Measurements from ENCODE around the gene PRPF18. TPM values are rescaled to one million over a fixed set of nuclear protein-coding genes. Genes with fewer than 3 reads are reported as not detected.

Gene PRPF18
- total RNA-seq, 1 experiment from 2014 or later, result 31.0 TPM

- no peak overlapping the region for H3K27ac ChIP-seq
- DNase-seq, result peak; percentile 49 to 72
- no peak overlapping the region for H3K4me3 ChIP-seq
- 0 out of 2 replicates have a peak, but pooled peaks cover 3% of the 10 kb centered on the region for H3K4me1 ChIP-seq
- H3K9me3 ChIP-seq (replicated peaks), result no peaks in the 10 kb centered on the region
- H3K36me3 ChIP-seq, result no peaks in the 10 kb centered on the region
- no peaks in the 10 kb centered on the region for H3K27me3 ChIP-seq
Measured at GRCh38 chr10:13659887-13660550, 73.3 kb downstream of the PRPF18 start.

- Histone ChIP-seq H3K36me3 (0 out of 2 replicates have a peak, but pooled peaks cover 1% of the 10 kb centered on the region), H3K4me3 (no peak overlapping the region), H3K9me3 (replicated peaks) (no peaks in the 10 kb centered on the region), H3K27ac (no peak overlapping the region), H3K4me1 (0 out of 2 replicates have a peak, but pooled peaks cover 3% of the 10 kb centered on the region), H3K27me3 (no peaks in the 10 kb centered on the region)
- DNase-seq, result no peak
Measured at GRCh38 chr10:13660551-13660920, 73.8 kb downstream of the PRPF18 start.

DNA sequence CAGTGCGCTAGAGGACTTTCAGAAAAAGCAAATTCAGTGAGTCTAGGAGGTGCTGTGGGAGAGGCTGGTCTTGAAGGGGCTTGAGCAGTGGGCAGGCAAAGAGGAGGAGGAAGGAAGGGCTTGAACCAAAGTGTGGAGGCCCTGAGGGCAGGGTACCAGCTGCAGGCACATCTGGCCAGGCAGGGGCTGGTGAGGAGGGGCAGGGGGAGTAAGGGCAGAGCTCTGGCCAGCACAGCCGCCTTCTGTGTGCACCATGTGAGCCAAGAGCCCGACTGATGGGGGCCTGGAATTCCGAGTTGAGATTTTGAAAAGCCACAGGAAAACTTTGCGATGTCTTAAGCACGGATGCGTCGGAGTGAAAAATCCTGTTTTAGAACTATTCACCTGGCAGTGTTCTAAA is 74.5 kb downstream of the PRPF18 start:
- no peak overlapping the region for H3K27ac ChIP-seq
- H3K4me1 ChIP-seq, result 0 out of 2 replicates have a peak, but pooled peaks cover 3% of the 10 kb centered on the region
- H3K4me3 ChIP-seq, result no peak overlapping the region
- H3K36me3 ChIP-seq, result peaks cover 6% of the 10 kb centered on the region; the same call in 1 of the 2 replicates
- no peaks in the 10 kb centered on the region for H3K9me3 ChIP-seq (replicated peaks)
- no peak for DNase-seq
- no peaks in the 10 kb centered on the region for H3K27me3 ChIP-seq

DNA sequence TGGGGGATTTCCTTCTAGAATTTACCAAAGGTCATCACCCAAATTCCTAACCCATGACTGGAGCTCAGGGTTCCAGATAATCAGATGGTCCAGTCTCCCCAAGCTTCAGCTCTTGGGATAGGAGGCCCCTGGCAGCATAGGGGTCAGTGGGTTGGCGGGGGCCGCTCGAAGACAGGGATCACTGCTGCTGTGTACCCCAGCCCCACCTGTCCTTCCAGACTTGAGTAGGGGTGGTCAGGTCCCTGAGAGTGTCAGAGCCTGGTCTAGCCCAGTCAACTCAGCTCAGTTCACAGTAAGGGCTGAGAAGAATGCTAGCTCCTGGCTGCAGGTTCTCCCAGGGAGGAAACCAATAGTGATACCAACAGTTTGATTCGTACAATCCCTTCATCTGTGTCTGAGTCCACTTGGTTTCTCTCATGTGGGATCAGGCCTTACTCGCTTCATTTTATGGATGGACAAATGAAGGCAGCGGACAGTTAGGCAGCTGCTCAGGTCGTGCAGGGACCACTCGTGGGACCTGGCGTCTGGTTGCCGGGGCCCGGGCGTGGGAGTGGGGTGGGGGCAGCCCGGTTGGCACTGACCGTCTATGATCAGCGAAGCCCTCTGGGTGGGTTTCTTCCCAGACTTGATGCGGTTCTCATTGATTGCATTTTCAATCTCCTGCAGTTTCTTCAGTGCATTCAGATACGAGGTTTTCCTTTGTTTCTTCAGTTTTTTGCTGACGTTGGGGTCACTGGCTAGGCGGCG is 78.9 kb downstream of the PRPF18 start:
- Histone ChIP-seq H3K36me3 (peaks cover 6% of the 10 kb centered on the region), H3K4me3 (no peak overlapping the region), H3K27me3 (no peaks in the 10 kb centered on the region), H3K27ac (no peak overlapping the region), H3K9me3 (replicated peaks) (no peaks in the 10 kb centered on the region), H3K4me1 (no peaks in the 10 kb centered on the region)
- no peak for DNase-seq

- Histone ChIP-seq H3K27ac (no peak overlapping the region), H3K9me3 (replicated peaks) (no peaks in the 10 kb centered on the region), H3K27me3 (no peaks in the 10 kb centered on the region), H3K4me3 (no peak overlapping the region), H3K36me3 (peaks cover 6% of the 10 kb centered on the region), H3K4me1 (peaks cover 6% of the 10 kb centered on the region; the same call in 1 of the 2 replicates)
- peak in 1 of 2 experiments; percentile 20 for DNase-seq
Measured at GRCh38 chr10:13668126-13668525, 81.4 kb downstream of the PRPF18 start.

GRCh38 chr10:13669182-13669855 is 82.6 kb downstream of the PRPF18 start:
- H3K4me1 ChIP-seq, result peaks cover 8% of the 10 kb centered on the region; the same call in 1 of the 2 replicates
- peaks cover 6% of the 10 kb centered on the region for H3K36me3 ChIP-seq
- no peak overlapping the region for H3K4me3 ChIP-seq
- no peaks in the 10 kb centered on the region for H3K9me3 ChIP-seq (replicated peaks)
- no peak overlapping the region for H3K27ac ChIP-seq
- H3K27me3 ChIP-seq, result no peaks in the 10 kb centered on the region
- no peak for DNase-seq

GRCh38 chr10:13669901-13670300 is 83.1 kb downstream of the PRPF18 start:
- Histone ChIP-seq H3K4me1 (peaks cover 8% of the 10 kb centered on the region; the same call in 1 of the 2 replicates), H3K27me3 (no peaks in the 10 kb centered on the region), H3K36me3 (peaks cover 6% of the 10 kb centered on the region), H3K9me3 (replicated peaks) (no peaks in the 10 kb centered on the region), H3K4me3 (no peak overlapping the region), H3K27ac (no peak overlapping the region)
- no peak for DNase-seq

GRCh38 chr10:13670311-13670710 is 83.5 kb downstream of the PRPF18 start:
- H3K4me1 ChIP-seq, result peaks cover 8% of the 10 kb centered on the region; the same call in 1 of the 2 replicates
- DNase-seq, result no peak
- H3K4me3 ChIP-seq, result no peak overlapping the region
- H3K36me3 ChIP-seq, result peaks cover 6% of the 10 kb centered on the region
- no peaks in the 10 kb centered on the region for H3K27me3 ChIP-seq
- H3K27ac ChIP-seq, result no peak overlapping the region
- no peaks in the 10 kb centered on the region for H3K9me3 ChIP-seq (replicated peaks)

DNA sequence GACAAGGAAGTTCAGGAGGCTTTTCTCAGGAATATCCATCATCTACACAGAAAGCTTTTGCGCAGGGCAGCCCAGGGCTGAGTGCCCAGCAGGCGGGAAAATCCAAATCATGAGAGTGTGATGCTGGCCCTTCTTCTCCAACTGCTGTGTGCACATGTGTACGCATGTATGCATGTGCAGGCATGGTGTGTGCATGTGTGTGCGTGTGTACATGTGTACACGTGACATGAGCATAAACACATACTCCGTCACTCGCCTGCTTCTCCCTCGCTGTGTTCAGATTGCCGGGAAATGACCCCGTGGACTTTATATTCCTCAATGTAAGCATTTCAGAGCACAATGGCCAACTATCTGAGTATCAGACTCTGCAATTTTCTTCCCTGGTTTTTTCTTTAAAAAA is 85.1 kb downstream of the PRPF18 start:
- Histone ChIP-seq H3K27ac (no peak overlapping the region), H3K27me3 (no peaks in the 10 kb centered on the region), H3K4me3 (no peak overlapping the region), H3K9me3 (replicated peaks) (no peaks in the 10 kb centered on the region), H3K4me1 (peaks cover 8% of the 10 kb centered on the region; the same call in 1 of the 2 replicates), H3K36me3 (no peaks in the 10 kb centered on the region; the same call in 1 of the 2 replicates)
- no peak for DNase-seq

DNA sequence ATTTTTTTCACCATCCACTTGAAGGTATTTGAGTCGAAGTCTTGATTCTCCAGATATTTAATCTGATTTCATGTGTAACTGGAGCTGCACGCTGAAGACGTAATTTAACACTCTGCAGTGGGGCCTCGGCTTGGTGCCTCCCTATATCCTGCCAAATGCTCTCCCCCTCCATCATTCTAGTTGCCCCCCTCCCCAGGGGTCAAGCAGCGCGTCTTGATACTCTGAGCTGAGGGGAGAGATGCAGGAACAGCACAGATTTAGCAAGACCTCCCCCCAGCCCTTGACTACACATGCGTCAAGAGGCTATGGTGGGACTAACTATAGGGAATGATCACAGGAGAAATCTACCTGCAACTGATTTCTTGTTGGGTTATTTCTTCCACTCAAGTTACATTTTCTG is 85.8 kb downstream of the PRPF18 start:
- Histone ChIP-seq H3K9me3 (replicated peaks) (no peaks in the 10 kb centered on the region), H3K4me3 (no peak overlapping the region), H3K27ac (no peak overlapping the region), H3K4me1 (peaks cover 8% of the 10 kb centered on the region; the same call in 1 of the 2 replicates), H3K27me3 (no peaks in the 10 kb centered on the region), H3K36me3 (no peaks in the 10 kb centered on the region; the same call in 1 of the 2 replicates)
- DNase-seq, result peak in 1 of 2 experiments; percentile 18

- Histone ChIP-seq H3K27ac (no peak overlapping the region), H3K9me3 (replicated peaks) (no peaks in the 10 kb centered on the region), H3K4me1 (peaks cover 8% of the 10 kb centered on the region; the same call in 1 of the 2 replicates), H3K36me3 (no peaks in the 10 kb centered on the region; the same call in 1 of the 2 replicates), H3K27me3 (no peaks in the 10 kb centered on the region), H3K4me3 (no peak overlapping the region)
- no peak for DNase-seq
Measured at GRCh38 chr10:13673156-13673555, 86.4 kb downstream of the PRPF18 start.

DNA sequence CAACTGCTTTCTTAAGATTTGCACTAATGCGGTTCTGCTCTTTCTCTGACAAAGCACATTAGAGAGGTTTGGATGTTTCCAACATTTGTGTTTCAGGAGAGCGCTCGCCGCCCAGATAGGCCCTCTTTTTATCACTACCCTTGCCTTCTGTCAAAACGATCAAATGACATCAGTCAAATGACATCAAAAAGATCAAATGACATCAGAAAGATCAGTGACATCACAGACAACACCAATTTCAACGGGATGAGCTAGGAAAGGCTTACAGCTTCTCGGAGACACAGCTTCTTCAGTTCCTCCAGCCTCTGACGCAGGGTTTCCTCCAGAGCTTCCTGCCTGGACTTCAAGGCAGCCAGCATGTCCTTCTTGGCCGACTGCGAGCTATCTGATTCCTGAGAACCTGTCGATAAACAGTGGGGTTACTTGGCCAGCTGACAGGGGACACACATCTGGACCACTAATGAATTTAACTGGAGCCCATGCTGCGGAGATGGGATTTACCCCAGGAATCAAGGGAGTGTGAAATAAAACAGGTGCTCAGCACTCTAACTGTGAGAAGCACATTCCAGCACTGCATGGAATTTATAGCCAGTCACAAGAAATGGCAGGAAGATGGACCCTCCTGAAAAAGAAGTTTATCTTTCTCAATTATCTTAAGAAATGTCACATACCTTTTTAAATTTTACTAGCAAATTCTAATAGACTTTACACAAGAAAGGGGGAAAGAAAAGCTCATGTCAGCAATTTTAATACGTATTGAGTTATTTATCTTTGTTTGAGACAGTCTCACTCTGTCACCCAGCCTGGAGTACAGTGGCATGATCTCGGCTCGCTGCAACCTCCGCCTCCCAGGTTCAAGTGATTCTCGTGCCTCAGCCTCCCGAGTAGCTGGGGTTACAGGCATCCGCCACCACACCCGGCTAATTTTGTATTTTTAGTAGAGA is 88.2 kb downstream of the PRPF18 start:
- Histone ChIP-seq H3K27me3 (no peaks in the 10 kb centered on the region), H3K36me3 (no peaks in the 10 kb centered on the region), H3K4me3 (no peak overlapping the region), H3K9me3 (replicated peaks) (no peaks in the 10 kb centered on the region), H3K4me1 (peaks cover 8% of the 10 kb centered on the region; the same call in 1 of the 2 replicates), H3K27ac (no peak overlapping the region)
- peak in 1 of 2 experiments; percentile 34 for DNase-seq

DNA sequence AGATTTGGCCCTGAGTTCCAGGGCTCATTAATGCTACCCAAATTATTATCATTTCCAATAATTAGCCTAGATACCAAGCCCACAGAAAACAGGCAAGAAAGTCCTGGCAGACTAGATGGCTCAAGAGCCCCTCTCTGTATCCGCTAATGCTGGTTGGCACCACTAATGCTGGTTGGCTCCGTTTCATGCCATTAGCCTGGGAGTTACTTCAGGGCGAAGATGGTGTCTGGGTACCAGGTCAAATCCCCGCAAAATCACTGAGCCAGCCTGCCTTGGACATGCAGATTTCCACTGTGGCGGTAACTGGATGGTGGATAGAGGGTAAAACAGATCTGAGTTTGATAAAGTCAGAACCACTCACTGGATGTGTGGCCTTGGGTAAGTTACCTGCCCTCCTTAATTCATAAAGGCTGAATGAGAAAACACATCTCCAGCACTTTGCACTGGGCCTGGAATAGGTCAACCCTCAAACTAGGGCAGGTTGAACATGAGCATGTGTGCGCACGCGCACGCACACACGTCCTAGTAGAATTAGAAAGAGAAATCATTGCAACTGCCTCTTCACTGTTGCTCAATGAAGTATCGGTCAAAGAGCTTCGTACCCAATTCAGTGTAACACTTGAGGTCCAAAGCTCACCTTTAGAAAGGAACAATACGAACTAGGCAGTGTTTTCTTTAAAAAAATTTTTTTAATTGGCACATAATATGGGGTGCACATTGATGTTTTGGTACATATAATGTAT is 91.5 kb downstream of the PRPF18 start:
- no peak for DNase-seq
- Histone ChIP-seq H3K27me3 (no peaks in the 10 kb centered on the region), H3K4me3 (no peak overlapping the region), H3K4me1 (peaks cover under 1% of the 10 kb centered on the region; the same call in 1 of the 2 replicates), H3K36me3 (no peaks in the 10 kb centered on the region), H3K9me3 (replicated peaks) (no peaks in the 10 kb centered on the region), H3K27ac (no peak overlapping the region)

Measured in SJCRH30 (cell line).